Activated T-cell treated with anti-CD3 and anti-CD28 coated beads, Interleukin-2, amount 50 U/mL, for 24 hours (primary cell): ENCODE data around the gene ALK.

Experiments
- DNase-seq: peaks from one replicate; pipeline ENCODE4 v3.0.0-alpha.2; 2020
- H3K27ac Mint-ChIP-seq: 2 replicates; pipeline ENCODE4 v1.8.0; 2020; ENCODE audit warnings: mild to moderate bottlenecking, mixed read lengths
- H3K27me3 Mint-ChIP-seq: 2 replicates; pipeline ENCODE4 v1.8.0; 2020; ENCODE audit warnings: mixed read lengths
- H3K36me3 Mint-ChIP-seq: 2 replicates; pipeline ENCODE4 v1.8.0; 2020; ENCODE audit warnings: low read depth, mixed read lengths
- H3K4me1 Mint-ChIP-seq: 2 replicates; pipeline ENCODE4 v1.8.0; 2020; ENCODE audit warnings: low read depth, mixed read lengths
- H3K4me3 Mint-ChIP-seq: 2 replicates; pipeline ENCODE4 v1.8.0; 2020; ENCODE audit warnings: mild to moderate bottlenecking, moderate library complexity, mixed read lengths
- H3K9me3 Mint-ChIP-seq: 2 replicates; pipeline ENCODE4 v1.8.0; 2020; ENCODE audit warnings: mixed read lengths

Gene ALK

DNA sequence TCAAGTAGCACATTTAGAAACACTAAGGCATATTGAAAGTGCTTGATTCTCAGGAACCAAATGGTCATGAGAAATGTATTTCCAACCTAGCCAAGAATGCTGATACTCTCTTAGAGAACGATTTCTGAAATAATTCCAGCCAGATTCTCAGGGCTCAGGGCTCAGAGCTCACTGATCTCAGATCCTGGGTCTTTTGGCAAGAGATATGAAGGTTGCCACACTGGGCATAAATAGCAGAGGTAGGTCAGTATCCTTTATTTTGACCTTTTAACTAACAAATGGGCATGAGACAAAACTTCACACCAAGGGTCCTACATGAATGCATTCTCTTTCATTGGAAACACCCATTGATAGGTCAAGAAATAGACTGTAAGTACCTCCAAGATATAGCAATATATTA is 364.1 kb downstream of the ALK start:
- Mint-ChIP-seq H3K4me3 (no peak overlapping the region), H3K36me3 (no peaks in the 10 kb centered on the region), H3K9me3 (no peaks in the 10 kb centered on the region), H3K27me3 (peaks cover 26% of the 10 kb centered on the region), H3K27ac (no peak overlapping the region), H3K4me1 (no peaks in the 10 kb centered on the region)
- no peak for DNase-seq

DNA sequence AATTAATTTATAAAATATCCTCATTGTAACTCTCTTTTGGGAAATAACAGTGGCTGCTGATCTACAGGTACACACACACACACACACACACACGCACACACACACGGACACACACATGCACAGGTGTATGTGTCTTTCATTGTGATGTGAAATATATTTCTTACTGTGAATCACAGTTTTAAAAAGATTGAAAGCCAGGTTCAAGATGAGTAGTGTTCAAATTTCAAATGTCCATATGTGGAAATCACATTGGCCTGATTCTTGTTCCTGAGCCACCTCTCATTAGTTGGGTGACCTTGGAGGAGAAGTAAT is 372.4 kb downstream of the ALK start:
- no peak overlapping the region for H3K27ac Mint-ChIP-seq
- DNase-seq = no peak
- H3K36me3 Mint-ChIP-seq = no peaks in the 10 kb centered on the region
- H3K4me3 Mint-ChIP-seq = no peak overlapping the region
- peaks cover 32% of the 10 kb centered on the region for H3K27me3 Mint-ChIP-seq
- no peaks in the 10 kb centered on the region for H3K9me3 Mint-ChIP-seq
- no peaks in the 10 kb centered on the region for H3K4me1 Mint-ChIP-seq

DNA sequence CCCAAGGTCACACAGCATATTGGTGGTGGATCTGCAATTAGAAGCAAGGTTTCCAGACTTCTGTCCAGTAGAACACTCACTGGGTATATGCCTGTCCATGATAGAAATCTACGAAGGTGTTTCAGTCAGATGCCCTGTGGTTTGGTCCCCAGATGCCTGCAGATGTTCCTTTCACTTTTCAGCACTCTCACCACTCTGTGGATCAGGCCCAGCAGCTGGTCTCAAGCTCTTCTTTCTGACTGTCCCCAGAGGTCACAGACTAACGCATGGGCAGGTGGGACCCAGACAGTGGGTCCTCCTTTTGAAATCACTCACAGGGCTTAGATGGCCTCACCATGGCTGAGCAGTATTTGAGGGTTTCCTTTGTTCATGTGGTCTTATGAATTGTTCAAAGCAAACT is 376.5 kb downstream of the ALK start:
- Mint-ChIP-seq H3K27ac (no peak overlapping the region), H3K27me3 (peaks cover 31% of the 10 kb centered on the region), H3K9me3 (no peaks in the 10 kb centered on the region), H3K4me3 (no peak overlapping the region), H3K36me3 (no peaks in the 10 kb centered on the region), H3K4me1 (no peaks in the 10 kb centered on the region)
- DNase-seq = no peak

- DNase-seq = no peak
- H3K27me3 Mint-ChIP-seq = peaks cover 34% of the 10 kb centered on the region
- H3K4me3 Mint-ChIP-seq = no peak overlapping the region
- H3K27ac Mint-ChIP-seq = no peak overlapping the region
- no peaks in the 10 kb centered on the region for H3K36me3 Mint-ChIP-seq
- no peaks in the 10 kb centered on the region for H3K4me1 Mint-ChIP-seq
- no peaks in the 10 kb centered on the region for H3K9me3 Mint-ChIP-seq
Observed at GRCh38 chr2:29544031-29544430, 377.4 kb downstream of the ALK start.

DNA sequence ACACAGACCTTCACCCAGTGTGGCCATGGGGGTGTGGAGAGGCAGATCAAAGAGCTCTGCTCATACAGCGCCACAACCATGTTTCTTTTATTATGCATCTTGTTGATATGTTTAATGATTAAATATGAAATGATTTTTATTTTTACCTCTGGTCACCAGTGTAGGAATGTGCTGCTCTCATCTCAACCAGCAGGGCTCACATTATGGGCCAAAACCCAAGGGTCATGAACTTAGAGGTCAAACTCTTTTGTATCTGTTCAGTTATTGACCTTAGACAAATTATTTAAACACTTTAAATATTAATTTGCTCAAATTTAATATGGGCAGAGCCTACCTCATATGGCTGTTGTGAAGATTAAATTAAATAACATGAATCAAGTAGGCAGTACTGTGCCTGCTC is 386.2 kb downstream of the ALK start:
- DNase-seq = no peak
- H3K27ac Mint-ChIP-seq = no peak overlapping the region
- peaks cover 34% of the 10 kb centered on the region for H3K27me3 Mint-ChIP-seq
- H3K4me3 Mint-ChIP-seq = no peak overlapping the region
- H3K36me3 Mint-ChIP-seq = no peaks in the 10 kb centered on the region
- no peaks in the 10 kb centered on the region for H3K9me3 Mint-ChIP-seq
- H3K4me1 Mint-ChIP-seq = no peaks in the 10 kb centered on the region

- Mint-ChIP-seq H3K4me3 (no peak overlapping the region), H3K36me3 (no peaks in the 10 kb centered on the region), H3K27me3 (peaks cover 44% of the 10 kb centered on the region), H3K9me3 (no peaks in the 10 kb centered on the region), H3K4me1 (peaks cover 8% of the 10 kb centered on the region), H3K27ac (no peak overlapping the region)
- DNase-seq = no peak
Observed at GRCh38 chr2:29532436-29532835, 388.9 kb downstream of the ALK start.

GRCh38 chr2:29531626-29532025 is 389.8 kb downstream of the ALK start:
- peaks cover 44% of the 10 kb centered on the region for H3K27me3 Mint-ChIP-seq
- H3K4me1 Mint-ChIP-seq = peaks cover 8% of the 10 kb centered on the region
- H3K9me3 Mint-ChIP-seq = no peaks in the 10 kb centered on the region
- no peaks in the 10 kb centered on the region for H3K36me3 Mint-ChIP-seq
- no peak for DNase-seq
- H3K4me3 Mint-ChIP-seq = no peak overlapping the region
- H3K27ac Mint-ChIP-seq = no peak overlapping the region

GRCh38 chr2:29530281-29530680 is 391.1 kb downstream of the ALK start:
- H3K27ac Mint-ChIP-seq = no peak overlapping the region

GRCh38 chr2:29528891-29529520 is 392.4 kb downstream of the ALK start:
- Mint-ChIP-seq H3K9me3 (no peaks in the 10 kb centered on the region), H3K27ac (no peak overlapping the region), H3K27me3 (peaks cover 49% of the 10 kb centered on the region), H3K36me3 (no peaks in the 10 kb centered on the region), H3K4me1 (peaks cover 8% of the 10 kb centered on the region), H3K4me3 (no peak overlapping the region)
- DNase-seq = no peak

More at GRCh38 chr2:29530281-29530680, 391.1 kb downstream of the ALK start:
- H3K4me1 Mint-ChIP-seq = peaks cover 8% of the 10 kb centered on the region
- H3K36me3 Mint-ChIP-seq = no peaks in the 10 kb centered on the region
- no peak for DNase-seq
- H3K9me3 Mint-ChIP-seq = no peaks in the 10 kb centered on the region
- peaks cover 44% of the 10 kb centered on the region for H3K27me3 Mint-ChIP-seq
- no peak overlapping the region for H3K4me3 Mint-ChIP-seq

DNA sequence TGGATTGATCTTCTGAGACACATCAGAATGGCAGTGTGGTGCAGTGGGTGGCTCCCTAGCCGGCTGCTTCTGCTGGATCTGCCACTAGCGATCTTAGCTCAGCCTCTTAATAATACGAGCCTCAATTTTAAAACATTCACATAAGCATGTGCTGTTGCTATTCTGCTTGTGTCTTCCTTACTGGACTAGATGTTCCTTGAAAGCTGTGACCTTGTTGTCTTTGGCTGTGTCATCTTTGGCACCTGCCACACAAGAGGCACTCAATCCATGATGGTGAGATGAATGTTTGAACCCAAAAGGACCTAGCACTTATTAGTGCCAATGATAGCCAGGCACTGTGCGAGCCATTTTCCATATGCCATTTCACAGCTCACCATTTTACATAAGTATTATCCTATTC is 393.0 kb downstream of the ALK start:
- Mint-ChIP-seq H3K4me3 (no peak overlapping the region), H3K36me3 (no peaks in the 10 kb centered on the region), H3K27ac (no peak overlapping the region), H3K27me3 (peaks cover 44% of the 10 kb centered on the region), H3K9me3 (no peaks in the 10 kb centered on the region), H3K4me1 (peaks cover 8% of the 10 kb centered on the region)
- no peak for DNase-seq

DNA sequence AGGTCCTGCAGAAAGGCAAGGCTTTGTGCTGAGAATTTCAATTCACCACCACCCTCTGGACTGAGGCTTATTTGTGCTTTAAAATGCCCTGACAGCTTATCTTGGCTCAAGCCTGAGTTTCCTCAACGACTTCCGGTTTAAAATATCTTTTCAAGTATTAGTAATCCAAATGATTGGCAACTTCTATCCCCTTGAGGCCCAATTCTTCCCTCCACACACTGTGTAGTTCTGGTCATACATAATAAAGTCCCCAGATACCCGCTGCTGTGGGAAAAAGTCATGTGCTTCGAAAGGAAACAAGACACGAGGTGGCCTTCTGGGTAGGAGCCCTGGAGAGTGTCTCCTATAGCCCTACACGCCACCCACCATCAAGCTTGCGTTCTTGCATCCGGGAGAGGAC is 393.4 kb downstream of the ALK start:
- DNase-seq = no peak
- Mint-ChIP-seq H3K4me3 (no peak overlapping the region), H3K4me1 (peaks cover 8% of the 10 kb centered on the region), H3K9me3 (no peaks in the 10 kb centered on the region), H3K27me3 (peaks cover 43% of the 10 kb centered on the region), H3K36me3 (no peaks in the 10 kb centered on the region), H3K27ac (no peak overlapping the region)

- peaks cover 41% of the 10 kb centered on the region for H3K27me3 Mint-ChIP-seq
- no peak for DNase-seq
Observed at GRCh38 chr2:29526587-29527586, 394.5 kb downstream of the ALK start.

GRCh38 chr2:29525921-29526320 is 395.5 kb downstream of the ALK start:
- Mint-ChIP-seq H3K4me3 (no peak overlapping the region), H3K27ac (no peak overlapping the region), H3K4me1 (peaks cover 12% of the 10 kb centered on the region), H3K36me3 (no peaks in the 10 kb centered on the region), H3K9me3 (no peaks in the 10 kb centered on the region), H3K27me3 (peaks cover 32% of the 10 kb centered on the region)
- DNase-seq = no peak

More at GRCh38 chr2:29526587-29527586, 394.5 kb downstream of the ALK start:
- Mint-ChIP-seq H3K27ac (no peak overlapping the region), H3K9me3 (no peaks in the 10 kb centered on the region), H3K36me3 (no peaks in the 10 kb centered on the region), H3K4me1 (peaks cover 12% of the 10 kb centered on the region), H3K4me3 (no peak overlapping the region)

DNA sequence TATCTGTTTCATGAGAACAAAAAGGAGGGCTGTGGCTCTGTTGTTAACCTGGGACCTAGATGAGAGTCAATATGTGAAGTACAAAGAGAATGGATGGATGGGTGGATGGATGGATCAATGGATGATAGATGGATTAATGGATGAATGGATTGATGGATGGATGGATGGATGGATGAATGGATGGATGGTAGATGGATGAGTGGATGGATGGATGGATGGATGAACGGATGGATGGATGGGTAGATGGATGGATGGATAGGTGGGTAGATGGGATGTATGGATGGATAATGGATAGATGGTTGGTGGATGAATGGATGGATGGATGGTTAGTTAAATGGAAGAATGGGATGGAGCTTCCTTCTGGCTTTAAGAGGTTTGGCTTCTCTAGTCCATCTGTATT is 396.7 kb downstream of the ALK start:
- Mint-ChIP-seq H3K36me3 (no peaks in the 10 kb centered on the region), H3K4me1 (peaks cover 12% of the 10 kb centered on the region), H3K27ac (no peak overlapping the region), H3K27me3 (peaks cover 21% of the 10 kb centered on the region), H3K4me3 (no peak overlapping the region), H3K9me3 (no peaks in the 10 kb centered on the region)
- no peak for DNase-seq

GRCh38 chr2:29522951-29523669 is 398.3 kb downstream of the ALK start:
- DNase-seq = no peak
- no peak overlapping the region for H3K4me3 Mint-ChIP-seq

More at GRCh38 chr2:29522951-29523669, 398.3 kb downstream of the ALK start:
- H3K4me1 Mint-ChIP-seq = peaks cover 3% of the 10 kb centered on the region
- H3K9me3 Mint-ChIP-seq = no peaks in the 10 kb centered on the region
- H3K27ac Mint-ChIP-seq = no peak overlapping the region
- peaks cover 14% of the 10 kb centered on the region for H3K27me3 Mint-ChIP-seq
- no peaks in the 10 kb centered on the region for H3K36me3 Mint-ChIP-seq
